AG10803 (cell line): ENCODE data around the gene TYRP1.

Experiments
- DNase-seq: peaks from one replicate; pipeline ENCODE4 v3.0.0; 2010; ENCODE audit warnings: low read depth
- H3K4me3 ChIP-seq: 2 replicates; pipeline ENCODE4 v1.5.1; 2011; ENCODE audit warnings: mild to moderate bottlenecking, low read length, control low read depth
- TF ChIP-seq, protein P1 (sequence below): conservative IDR thresholded peaks from 2 replicates; pipeline ENCODE4 v1.5.1; 2011; ENCODE audit warnings: mild to moderate bottlenecking, low read length, control low read depth, inconsistent platforms

The TYRP1 gene, protein sequence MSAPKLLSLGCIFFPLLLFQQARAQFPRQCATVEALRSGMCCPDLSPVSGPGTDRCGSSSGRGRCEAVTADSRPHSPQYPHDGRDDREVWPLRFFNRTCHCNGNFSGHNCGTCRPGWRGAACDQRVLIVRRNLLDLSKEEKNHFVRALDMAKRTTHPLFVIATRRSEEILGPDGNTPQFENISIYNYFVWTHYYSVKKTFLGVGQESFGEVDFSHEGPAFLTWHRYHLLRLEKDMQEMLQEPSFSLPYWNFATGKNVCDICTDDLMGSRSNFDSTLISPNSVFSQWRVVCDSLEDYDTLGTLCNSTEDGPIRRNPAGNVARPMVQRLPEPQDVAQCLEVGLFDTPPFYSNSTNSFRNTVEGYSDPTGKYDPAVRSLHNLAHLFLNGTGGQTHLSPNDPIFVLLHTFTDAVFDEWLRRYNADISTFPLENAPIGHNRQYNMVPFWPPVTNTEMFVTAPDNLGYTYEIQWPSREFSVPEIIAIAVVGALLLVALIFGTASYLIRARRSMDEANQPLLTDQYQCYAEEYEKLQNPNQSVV

DNA sequence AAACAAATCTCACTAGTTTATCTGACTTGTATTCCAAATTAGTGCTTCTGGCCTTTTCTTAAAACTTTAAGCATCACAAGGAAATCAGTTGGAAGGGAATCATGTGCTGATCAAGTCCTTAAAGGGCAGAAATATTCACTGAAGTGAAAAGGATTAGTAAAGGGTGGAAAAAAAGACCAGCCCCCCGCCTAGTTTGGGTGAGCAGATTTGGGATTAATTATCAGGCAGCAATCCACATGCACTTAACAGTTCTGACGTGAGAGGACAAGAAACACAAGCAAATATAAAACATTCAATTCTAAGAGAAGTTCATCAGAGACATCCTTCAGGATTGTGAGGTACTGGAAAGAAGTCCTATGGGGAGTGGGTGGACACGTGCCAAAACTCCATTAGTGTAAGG lies at the start of gene TYRP1:
TSS of gene TYRP1 (plus strand) at position 245 of the 400 bp plus-strand sequence. CDS start 612 bp downstream, outside the sequence.
- TF ChIP-seq, protein P1, sequence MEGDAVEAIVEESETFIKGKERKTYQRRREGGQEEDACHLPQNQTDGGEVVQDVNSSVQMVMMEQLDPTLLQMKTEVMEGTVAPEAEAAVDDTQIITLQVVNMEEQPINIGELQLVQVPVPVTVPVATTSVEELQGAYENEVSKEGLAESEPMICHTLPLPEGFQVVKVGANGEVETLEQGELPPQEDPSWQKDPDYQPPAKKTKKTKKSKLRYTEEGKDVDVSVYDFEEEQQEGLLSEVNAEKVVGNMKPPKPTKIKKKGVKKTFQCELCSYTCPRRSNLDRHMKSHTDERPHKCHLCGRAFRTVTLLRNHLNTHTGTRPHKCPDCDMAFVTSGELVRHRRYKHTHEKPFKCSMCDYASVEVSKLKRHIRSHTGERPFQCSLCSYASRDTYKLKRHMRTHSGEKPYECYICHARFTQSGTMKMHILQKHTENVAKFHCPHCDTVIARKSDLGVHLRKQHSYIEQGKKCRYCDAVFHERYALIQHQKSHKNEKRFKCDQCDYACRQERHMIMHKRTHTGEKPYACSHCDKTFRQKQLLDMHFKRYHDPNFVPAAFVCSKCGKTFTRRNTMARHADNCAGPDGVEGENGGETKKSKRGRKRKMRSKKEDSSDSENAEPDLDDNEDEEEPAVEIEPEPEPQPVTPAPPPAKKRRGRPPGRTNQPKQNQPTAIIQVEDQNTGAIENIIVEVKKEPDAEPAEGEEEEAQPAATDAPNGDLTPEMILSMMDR = no peak
- no peak within 1 kb of the TSS for H3K4me3 ChIP-seq
- DNase-seq = no peak

DNA sequence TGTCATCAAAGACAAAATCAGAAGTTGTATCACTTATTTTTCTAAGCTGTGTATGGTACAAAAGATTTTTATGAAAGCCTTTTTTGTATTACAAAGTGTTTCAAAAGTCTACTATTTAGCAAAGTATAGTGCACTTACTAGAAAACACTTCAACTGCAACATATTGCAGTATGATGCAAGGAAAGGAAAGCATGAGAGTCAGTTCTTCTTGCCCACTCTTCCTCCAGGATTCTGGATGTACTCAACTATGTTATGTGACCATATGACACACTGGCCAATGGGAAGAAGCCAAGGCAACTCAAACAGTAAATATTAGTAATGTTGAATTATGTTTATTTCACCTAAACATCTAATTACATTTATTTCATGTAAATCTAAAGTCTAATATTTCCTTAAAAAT lies 49.5 kb upstream of the TYRP1 start:
- DNase-seq = peak; percentile 16
- TF ChIP-seq, protein P1 = no peak
- no peak overlapping the region for H3K4me3 ChIP-seq

DNA sequence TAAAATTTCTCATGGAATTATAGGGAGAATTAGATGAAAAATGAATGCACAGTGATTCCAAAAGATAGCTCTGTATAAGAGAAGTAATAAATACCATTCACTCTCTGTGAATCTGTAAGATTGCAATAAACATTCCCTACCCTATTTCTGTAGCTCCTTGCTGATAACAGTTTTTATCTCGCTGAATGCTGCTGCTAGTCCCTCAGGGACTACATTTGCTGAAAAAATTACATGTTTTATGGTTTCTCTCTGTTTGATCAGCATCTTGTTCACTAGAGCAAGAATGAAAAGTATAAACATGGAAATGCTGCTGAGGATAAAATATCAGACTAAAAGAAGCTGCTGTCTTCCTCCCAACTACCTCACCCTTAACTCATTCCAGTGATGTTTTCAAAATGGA lies 44.3 kb upstream of the TYRP1 start:
- TF ChIP-seq, protein P1 = no peak
- DNase-seq = no peak
- H3K4me3 ChIP-seq = no peak overlapping the region

DNA sequence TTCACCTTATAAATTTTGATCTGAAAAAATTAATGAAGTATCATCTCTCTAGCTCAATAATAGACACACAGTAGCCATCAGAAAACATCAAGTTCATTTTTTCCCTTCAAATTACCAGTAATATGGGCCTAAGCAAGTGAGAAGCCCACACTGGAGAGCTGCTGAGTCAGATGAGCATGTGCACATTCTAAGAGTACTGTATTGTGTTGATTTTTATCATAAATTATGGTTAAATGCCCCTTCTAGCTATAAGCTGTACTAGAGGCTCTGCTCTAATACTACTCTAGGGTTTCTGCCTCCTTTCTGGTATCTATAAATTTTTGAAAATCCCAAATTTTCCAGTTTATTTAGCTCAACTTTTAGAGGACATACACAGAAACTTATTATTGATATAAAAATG lies 42.1 kb upstream of the TYRP1 start:
- DNase-seq = no peak
- no peak overlapping the region for H3K4me3 ChIP-seq
- TF ChIP-seq, protein P1 = no peak

DNA sequence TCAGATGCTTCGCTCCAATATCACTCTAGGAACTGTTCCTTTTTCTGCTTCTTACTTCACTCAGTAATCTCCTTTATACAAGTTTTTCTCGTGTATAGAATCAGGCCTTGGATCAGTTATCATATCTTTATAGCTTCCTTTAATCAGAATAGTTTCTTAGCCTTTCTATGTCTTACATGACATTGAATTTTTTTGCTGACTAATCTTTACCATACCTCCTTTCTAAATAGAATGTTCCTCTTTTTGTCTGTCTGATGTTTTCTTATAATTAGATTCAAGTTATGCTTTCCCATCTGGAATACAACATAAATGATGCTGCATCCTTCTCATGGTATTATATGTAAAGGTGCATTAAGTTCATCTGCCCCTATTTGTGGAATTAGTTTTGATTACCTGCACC lies 40.2 kb upstream of the TYRP1 start:
- DNase-seq = no peak
- TF ChIP-seq, protein P1 = no peak
- no peak overlapping the region for H3K4me3 ChIP-seq

DNA sequence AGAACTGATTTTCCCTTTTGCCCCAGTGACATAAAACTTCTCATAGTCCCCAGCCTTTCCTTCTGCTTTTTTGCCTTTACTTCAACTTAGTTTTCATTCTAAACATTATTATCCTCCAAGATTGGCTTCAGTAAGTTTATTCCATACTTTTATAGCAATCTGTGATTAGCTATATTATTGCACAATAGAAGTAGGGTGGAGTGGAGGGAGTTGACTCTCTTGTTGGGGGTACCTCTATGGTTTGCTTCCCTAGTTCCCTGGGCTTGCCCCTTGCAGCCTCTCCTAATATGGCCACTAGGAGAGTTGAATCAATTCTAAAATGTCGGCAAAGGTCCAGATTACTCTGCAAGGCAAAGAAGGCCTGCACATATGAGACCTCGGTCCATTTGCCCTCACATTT lies 36.4 kb upstream of the TYRP1 start:
- no peak overlapping the region for H3K4me3 ChIP-seq
- TF ChIP-seq, protein P1 = no peak
- DNase-seq = no peak

DNA sequence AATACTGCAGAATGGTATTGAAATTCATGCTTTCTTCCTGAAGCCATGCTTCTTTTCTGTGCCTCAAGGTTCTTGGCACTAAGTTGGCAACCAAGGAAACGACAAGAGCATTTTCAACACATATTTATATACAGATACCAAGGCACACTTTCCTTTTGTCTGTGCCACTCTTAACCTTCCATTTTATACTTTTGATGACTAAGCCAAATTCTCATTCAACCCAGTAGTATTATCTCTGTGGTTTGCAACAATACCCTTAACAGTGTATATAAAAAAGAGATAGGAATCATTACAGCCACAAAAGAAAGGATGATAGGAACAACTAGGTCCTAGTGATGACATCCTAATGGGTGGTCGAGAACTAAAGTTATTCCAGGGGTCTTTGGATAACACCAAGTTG lies 36.0 kb upstream of the TYRP1 start:
- no peak for DNase-seq
- TF ChIP-seq, protein P1 = no peak
- H3K4me3 ChIP-seq = no peak overlapping the region
